ENCODE results near the gene TREH.
A peak's percentile ranks its signal among the peaks of the same experiment; 100 is the strongest.

Gene TREH

DNA sequence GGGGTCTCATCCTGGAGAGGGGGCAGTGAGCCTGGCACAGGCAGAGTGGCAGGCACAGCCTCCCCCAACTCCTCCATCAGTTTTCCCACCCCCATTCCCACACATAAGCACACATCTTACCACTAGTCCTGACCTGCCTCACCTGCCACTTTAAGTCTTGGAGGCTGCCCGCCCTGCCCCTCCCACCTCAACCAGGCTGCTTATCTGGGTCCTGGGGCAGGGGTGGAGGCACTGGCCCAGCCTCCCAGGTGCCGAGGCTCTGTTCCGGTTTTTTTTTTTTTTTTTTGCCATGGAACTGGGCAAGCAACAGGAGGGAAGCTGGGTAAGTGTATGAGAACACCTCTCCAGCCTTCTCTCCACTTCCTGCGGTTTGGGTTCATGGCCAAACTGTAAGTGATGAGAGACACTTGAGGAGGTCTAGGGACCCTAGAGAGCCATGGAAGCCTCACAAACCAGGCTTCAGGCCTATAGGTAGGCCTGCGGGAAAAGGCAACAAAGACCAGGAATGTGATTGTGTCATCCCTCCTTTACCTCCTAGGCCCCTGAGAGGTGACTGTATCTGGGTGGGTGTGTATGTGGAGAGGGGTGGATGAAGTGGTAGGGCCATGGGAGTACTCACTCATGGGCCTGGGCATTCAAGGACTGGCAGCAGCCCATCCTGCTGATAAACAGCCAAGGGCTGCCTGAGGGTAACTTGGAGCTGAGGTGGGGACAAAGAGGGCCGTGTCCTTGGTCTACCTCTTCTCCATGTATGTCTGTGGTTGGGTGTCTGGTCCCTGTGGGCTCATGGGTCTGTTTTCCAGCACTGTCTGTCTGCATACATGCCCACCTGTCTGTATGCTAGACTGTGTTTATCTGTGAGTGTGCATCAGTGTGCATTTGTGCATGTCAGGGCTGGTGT lies 49.4 kb downstream of the TREH start:
- Histone ChIP-seq H3K4me3 (ENCODE audit: low read length, poor library complexity, severe bottlenecking) (no peak overlapping the region), H3K36me3 (ENCODE audit: insufficient read depth, low read length) (no peaks in the 10 kb centered on the region), H3K4me2 (ENCODE audit: low read depth, low read length, poor library complexity, severe bottlenecking) (no peak overlapping the region), H3K9me3 (ENCODE audit: insufficient read depth, low read depth, low read length) (no peaks in the 10 kb centered on the region), H2AFZ (ENCODE audit: low read length) (no peak overlapping the region), H3K27me3 (ENCODE audit: insufficient read depth, low read length, poor library complexity, severe bottlenecking) (no peaks in the 10 kb centered on the region), H3K9me2 (replicated peaks; ENCODE audit: low read depth, low read length) (no peaks in the 10 kb centered on the region), H3K9ac (ENCODE audit: low read depth, low read length, poor library complexity, severe bottlenecking) (peak overlapping the region; percentile 21), H4K20me1 (ENCODE audit: insufficient read depth, low read length, poor library complexity, severe bottlenecking) (no peaks in the 10 kb centered on the region), H3K4me1 (ENCODE audit: insufficient read depth, low read length, poor library complexity, severe bottlenecking) (peaks cover 10% of the 10 kb centered on the region), H3F3A (ENCODE audit: low read depth) (no peaks in the 10 kb centered on the region), H3K79me2 (ENCODE audit: insufficient read depth, low read length) (no peaks in the 10 kb centered on the region)
- no peak for TF ChIP-seq EZH2phosphoT487 (IDR thresholded peaks at IDR 0.05; ENCODE audit: borderline replicate concordance)
- TF ChIP-seq, protein P1, sequence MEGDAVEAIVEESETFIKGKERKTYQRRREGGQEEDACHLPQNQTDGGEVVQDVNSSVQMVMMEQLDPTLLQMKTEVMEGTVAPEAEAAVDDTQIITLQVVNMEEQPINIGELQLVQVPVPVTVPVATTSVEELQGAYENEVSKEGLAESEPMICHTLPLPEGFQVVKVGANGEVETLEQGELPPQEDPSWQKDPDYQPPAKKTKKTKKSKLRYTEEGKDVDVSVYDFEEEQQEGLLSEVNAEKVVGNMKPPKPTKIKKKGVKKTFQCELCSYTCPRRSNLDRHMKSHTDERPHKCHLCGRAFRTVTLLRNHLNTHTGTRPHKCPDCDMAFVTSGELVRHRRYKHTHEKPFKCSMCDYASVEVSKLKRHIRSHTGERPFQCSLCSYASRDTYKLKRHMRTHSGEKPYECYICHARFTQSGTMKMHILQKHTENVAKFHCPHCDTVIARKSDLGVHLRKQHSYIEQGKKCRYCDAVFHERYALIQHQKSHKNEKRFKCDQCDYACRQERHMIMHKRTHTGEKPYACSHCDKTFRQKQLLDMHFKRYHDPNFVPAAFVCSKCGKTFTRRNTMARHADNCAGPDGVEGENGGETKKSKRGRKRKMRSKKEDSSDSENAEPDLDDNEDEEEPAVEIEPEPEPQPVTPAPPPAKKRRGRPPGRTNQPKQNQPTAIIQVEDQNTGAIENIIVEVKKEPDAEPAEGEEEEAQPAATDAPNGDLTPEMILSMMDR (conservative IDR thresholded peaks at IDR 0.05; ENCODE audit: low read length): no peak

DNA sequence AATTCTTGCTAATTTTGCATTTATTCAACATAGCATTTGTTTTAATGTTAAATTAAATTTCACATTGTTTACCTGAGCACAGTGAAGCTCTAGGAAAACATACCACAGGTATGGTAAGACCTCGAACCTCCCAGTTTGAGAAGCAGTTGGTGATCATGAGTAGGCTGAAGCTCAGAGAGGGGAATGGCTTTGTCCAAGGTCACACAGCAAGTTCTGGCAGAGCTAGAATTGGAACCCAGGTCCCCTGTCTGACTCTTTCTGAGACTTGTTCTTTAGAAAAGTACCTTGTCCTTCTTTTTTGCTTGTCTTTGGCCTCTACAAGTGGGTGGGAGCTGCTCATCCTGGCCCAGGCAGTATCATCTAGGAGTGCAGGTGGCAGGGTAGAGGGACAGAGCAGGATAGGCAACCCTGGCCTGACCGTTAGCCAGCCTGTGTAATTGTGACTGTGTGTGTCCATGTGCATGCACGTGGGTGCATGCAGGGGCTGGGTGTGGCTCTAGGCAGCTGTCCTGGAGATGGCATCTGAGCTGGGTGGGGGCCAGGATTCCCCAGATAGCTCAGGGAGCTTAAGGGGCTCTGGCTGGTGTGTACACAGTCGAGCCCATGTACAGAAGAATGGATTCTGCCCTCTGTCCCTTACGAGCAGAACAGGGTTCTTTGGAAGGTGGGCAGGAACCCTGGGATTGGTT lies 50.4 kb downstream of the TREH start:
- no peak overlapping the region for H3K4me2 ChIP-seq (ENCODE audit: low read depth, low read length, poor library complexity, severe bottlenecking)
- no peaks in the 10 kb centered on the region for H3F3A ChIP-seq (ENCODE audit: low read depth)
- no peaks in the 10 kb centered on the region for H3K27me3 ChIP-seq (ENCODE audit: insufficient read depth, low read length, poor library complexity, severe bottlenecking)
- no peak overlapping the region for H3K4me3 ChIP-seq (ENCODE audit: low read length, poor library complexity, severe bottlenecking)
- no peaks in the 10 kb centered on the region for H3K36me3 ChIP-seq (ENCODE audit: insufficient read depth, low read length)
- H2AFZ ChIP-seq (ENCODE audit: low read length): no peak overlapping the region
- no peaks in the 10 kb centered on the region for H3K9me2 ChIP-seq (replicated peaks; ENCODE audit: low read depth, low read length)
- H3K9ac ChIP-seq (ENCODE audit: low read depth, low read length, poor library complexity, severe bottlenecking): no peak overlapping the region
- H4K20me1 ChIP-seq (ENCODE audit: insufficient read depth, low read length, poor library complexity, severe bottlenecking): no peaks in the 10 kb centered on the region
- TF ChIP-seq, protein P1 (conservative IDR thresholded peaks at IDR 0.05; ENCODE audit: low read length): no peak
- TF ChIP-seq EZH2phosphoT487 (IDR thresholded peaks at IDR 0.05; ENCODE audit: borderline replicate concordance): no peak
- H3K79me2 ChIP-seq (ENCODE audit: insufficient read depth, low read length): no peaks in the 10 kb centered on the region
- no peaks in the 10 kb centered on the region for H3K9me3 ChIP-seq (ENCODE audit: insufficient read depth, low read depth, low read length)
- peaks cover 10% of the 10 kb centered on the region for H3K4me1 ChIP-seq (ENCODE audit: insufficient read depth, low read length, poor library complexity, severe bottlenecking)

DNA sequence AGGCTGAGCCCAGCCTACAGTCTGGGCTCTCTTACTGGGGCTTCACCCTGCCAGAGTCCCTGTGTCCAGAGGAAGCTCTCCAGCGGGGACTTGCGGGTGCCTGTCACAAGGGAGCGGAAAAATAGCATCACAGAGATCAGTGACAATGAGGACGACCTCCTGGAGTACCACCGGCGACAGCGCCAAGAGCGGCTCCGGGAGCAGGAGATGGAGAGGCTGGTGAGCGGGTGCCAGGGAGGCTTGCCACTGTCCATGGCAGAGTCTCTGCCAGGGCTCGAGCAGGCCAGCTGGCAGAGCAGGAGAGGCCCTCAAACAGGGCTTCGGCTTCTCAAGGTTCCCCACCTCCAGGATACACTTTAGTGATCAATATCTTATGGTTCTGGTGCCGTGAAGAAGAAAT lies 51.0 kb downstream of the TREH start:
- no peaks in the 10 kb centered on the region for H3K36me3 ChIP-seq (ENCODE audit: insufficient read depth, low read length)
- H3K4me2 ChIP-seq (ENCODE audit: low read depth, low read length, poor library complexity, severe bottlenecking): no peak overlapping the region
- H3F3A ChIP-seq (ENCODE audit: low read depth): no peaks in the 10 kb centered on the region
- H3K9ac ChIP-seq (ENCODE audit: low read depth, low read length, poor library complexity, severe bottlenecking): no peak overlapping the region
- no peaks in the 10 kb centered on the region for H3K9me2 ChIP-seq (replicated peaks; ENCODE audit: low read depth, low read length)
- H4K20me1 ChIP-seq (ENCODE audit: insufficient read depth, low read length, poor library complexity, severe bottlenecking): no peaks in the 10 kb centered on the region
- no peaks in the 10 kb centered on the region for H3K9me3 ChIP-seq (ENCODE audit: insufficient read depth, low read depth, low read length)
- no peaks in the 10 kb centered on the region for H3K27me3 ChIP-seq (ENCODE audit: insufficient read depth, low read length, poor library complexity, severe bottlenecking)
- H3K4me3 ChIP-seq (ENCODE audit: low read length, poor library complexity, severe bottlenecking): no peak overlapping the region
- H3K79me2 ChIP-seq (ENCODE audit: insufficient read depth, low read length): no peaks in the 10 kb centered on the region
- peaks cover 10% of the 10 kb centered on the region for H3K4me1 ChIP-seq (ENCODE audit: insufficient read depth, low read length, poor library complexity, severe bottlenecking)
- TF ChIP-seq EZH2phosphoT487 (IDR thresholded peaks at IDR 0.05; ENCODE audit: borderline replicate concordance): no peak
- TF ChIP-seq, protein P1 (conservative IDR thresholded peaks at IDR 0.05; ENCODE audit: low read length): no peak
- no peak overlapping the region for H2AFZ ChIP-seq (ENCODE audit: low read length)

Measured in Loucy (cell line).